ENCODE data around the gene PLD4. TPM values are rescaled to one million over a fixed set of nuclear protein-coding genes. Genes with fewer than 3 reads are reported as not detected.

The PLD4 gene
- total RNA-seq, 3 donors from 2014 or later: 0.38 to 2.2 (median 0.39) TPM

DNA sequence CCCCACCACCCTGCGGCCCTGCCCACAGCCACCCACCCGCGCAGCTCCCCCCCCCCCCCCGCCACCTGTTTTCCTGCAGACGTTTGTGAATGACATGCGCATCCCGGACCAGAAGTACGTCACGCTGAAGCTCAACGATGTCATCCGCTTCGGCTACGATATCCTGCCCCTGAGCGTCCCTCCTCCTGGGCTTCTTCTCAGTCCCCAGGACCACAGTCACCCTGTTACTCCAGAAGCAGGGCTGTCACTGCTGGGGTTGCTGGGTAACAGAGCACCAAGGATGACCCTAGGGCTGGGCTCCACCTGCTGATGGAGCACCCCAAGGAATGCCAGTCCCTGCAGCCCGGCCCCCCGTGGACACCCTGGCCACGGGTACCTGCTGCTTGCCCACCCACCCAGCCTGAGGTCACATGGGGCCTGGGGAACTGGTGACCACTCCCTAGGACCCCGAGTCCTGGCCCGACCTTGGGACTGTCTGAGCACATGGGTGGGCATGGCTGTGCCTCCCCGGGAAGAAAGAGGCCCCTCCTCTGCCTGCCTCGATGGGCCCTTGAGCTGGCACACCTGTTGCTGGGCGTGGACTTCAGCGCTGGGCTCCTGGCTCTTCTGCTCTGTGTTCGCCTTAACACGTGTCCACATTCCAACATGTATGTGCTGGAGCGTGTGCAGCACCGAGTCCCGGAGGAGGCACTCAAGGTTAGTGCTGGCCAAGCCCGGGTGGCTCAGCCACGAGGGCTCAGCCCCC is 46.7 kb upstream of the PLD4 start:
- ATAC-seq (no peak), DNase-seq (peak in 2 of 3 donors; percentile 29 to 43)
- TF ChIP-seq, protein P1, sequence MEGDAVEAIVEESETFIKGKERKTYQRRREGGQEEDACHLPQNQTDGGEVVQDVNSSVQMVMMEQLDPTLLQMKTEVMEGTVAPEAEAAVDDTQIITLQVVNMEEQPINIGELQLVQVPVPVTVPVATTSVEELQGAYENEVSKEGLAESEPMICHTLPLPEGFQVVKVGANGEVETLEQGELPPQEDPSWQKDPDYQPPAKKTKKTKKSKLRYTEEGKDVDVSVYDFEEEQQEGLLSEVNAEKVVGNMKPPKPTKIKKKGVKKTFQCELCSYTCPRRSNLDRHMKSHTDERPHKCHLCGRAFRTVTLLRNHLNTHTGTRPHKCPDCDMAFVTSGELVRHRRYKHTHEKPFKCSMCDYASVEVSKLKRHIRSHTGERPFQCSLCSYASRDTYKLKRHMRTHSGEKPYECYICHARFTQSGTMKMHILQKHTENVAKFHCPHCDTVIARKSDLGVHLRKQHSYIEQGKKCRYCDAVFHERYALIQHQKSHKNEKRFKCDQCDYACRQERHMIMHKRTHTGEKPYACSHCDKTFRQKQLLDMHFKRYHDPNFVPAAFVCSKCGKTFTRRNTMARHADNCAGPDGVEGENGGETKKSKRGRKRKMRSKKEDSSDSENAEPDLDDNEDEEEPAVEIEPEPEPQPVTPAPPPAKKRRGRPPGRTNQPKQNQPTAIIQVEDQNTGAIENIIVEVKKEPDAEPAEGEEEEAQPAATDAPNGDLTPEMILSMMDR (IDR thresholded peaks at IDR 0.05): no peak
- Histone ChIP-seq H3K9me3 (no peaks in the 10 kb centered on the region), H3K4me3 (no peak overlapping the region), H3K4me1 (ENCODE audit: low read depth) (no peaks in the 10 kb centered on the region), H3K36me3 (ENCODE audit: low read depth) (no peaks in the 10 kb centered on the region)
- intact Hi-C loops (cut with DNase I, micrococcal nuclease): no loop called here

DNA sequence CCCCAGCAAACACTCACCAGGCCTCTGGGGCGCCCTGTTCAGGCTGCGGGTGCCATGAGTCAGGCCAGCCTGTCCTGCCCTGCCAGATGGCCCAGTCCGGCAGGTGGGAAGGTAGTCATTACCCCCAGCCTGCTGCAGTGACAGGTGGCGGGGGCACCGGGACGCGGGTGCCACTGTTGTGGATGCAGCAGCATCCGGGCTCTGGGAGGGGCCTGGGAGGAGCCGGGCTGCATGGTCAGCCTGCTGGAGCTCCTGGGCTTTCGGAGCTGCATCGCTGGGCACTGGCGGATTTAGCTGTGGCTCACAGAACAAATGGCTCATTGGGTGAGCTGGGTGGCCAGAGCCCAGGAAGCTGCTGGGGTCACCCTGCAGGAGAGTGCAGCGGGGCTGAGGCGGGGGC is 46.1 kb upstream of the PLD4 start:
- Histone ChIP-seq H3K36me3 (ENCODE audit: low read depth) (no peaks in the 10 kb centered on the region), H3K4me1 (ENCODE audit: low read depth) (no peaks in the 10 kb centered on the region), H3K9me3 (no peaks in the 10 kb centered on the region), H3K4me3 (no peak overlapping the region)
- no peak for ATAC-seq
- intact Hi-C loops (cut with DNase I, micrococcal nuclease): no loop called here
- TF ChIP-seq, protein P1 (IDR thresholded peaks at IDR 0.05): no peak
- DNase-seq: peak in 1 of 3 donors; percentile 50

DNA sequence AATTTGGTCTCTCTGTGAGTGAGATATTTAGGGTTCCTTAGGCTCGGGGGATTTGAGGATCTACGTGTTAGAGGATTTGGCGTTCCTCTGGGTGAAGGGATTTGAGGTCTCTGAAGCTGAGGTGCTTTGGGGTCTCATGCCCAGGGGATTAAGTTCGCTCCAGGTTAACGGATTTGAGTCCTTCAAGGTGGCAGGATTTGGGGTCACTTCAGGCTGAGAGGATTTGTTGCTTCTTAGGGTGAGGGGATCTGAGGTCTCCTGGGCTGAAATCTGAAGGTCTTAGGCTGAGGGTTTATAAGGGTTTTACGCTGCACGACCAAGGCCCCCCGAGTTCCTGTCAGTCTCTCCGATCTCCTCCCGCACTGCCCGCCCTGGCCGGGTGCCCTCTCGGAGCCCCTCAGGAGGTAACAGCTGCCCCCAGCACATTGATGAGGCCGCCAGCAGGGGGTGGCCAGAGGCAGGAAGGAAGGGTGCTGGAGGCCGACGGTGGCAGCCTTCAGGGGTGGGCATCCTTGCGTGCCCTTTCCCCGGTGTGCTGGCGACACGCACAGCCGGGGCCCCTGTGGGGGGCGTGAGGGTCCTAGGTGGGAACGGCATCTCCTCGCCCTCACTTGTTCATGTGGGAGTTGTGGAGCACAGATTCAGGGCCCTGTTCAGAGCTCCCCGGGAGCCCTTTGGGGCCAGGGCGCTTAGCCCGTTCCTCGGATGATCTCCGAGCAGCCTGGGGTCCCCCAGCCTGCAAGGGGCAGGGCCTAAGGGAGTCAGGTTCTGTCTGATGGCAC is 45.3 kb upstream of the PLD4 start:
- H3K36me3 ChIP-seq (ENCODE audit: low read depth): no peaks in the 10 kb centered on the region
- H3K4me1 ChIP-seq (ENCODE audit: low read depth): no peaks in the 10 kb centered on the region
- ATAC-seq: no peak
- intact Hi-C loops (cut with DNase I, micrococcal nuclease): no loop called here
- H3K4me3 ChIP-seq: no peak overlapping the region
- peak in 2 of 3 donors; percentile 24 to 50 for DNase-seq
- TF ChIP-seq, protein P1 (IDR thresholded peaks at IDR 0.05): no peak
- no peaks in the 10 kb centered on the region for H3K9me3 ChIP-seq

DNA sequence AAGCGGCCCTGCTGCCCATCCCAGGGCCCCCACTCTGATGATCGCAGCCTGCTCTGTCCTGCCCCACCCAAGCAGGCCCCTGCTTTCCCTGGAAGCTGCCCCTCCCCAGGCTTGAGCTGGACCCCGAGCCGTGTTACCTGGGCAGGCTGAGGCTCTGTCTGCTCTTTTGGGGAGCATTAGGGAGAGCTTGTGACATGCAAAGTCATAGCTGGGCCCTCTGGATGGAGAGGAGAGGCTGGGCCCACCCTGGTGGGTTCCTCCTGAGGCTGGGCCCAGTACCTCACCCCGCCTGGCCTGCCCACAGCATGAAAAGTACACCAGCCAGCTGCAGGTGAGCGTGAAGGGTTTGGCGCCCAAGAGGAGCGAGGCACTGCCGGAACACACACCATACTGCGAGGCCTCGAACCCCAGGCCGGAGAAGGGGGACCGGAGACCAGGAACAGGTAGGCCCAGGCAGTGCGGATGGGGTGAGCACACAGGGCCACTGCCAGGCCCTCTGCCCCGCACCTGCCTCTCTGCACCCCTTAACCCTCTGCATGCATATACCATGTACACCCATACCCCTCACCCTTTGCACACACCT is 44.6 kb upstream of the PLD4 start:
- Histone ChIP-seq H3K4me3 (no peak overlapping the region), H3K36me3 (ENCODE audit: low read depth) (no peaks in the 10 kb centered on the region), H3K9me3 (no peaks in the 10 kb centered on the region), H3K4me1 (ENCODE audit: low read depth) (no peaks in the 10 kb centered on the region)
- ATAC-seq (no peak), DNase-seq (peak in 1 of 3 donors; percentile 23)
- intact Hi-C loops (cut with DNase I, micrococcal nuclease): no loop called here
- TF ChIP-seq, protein P1 (IDR thresholded peaks at IDR 0.05): no peak

DNA sequence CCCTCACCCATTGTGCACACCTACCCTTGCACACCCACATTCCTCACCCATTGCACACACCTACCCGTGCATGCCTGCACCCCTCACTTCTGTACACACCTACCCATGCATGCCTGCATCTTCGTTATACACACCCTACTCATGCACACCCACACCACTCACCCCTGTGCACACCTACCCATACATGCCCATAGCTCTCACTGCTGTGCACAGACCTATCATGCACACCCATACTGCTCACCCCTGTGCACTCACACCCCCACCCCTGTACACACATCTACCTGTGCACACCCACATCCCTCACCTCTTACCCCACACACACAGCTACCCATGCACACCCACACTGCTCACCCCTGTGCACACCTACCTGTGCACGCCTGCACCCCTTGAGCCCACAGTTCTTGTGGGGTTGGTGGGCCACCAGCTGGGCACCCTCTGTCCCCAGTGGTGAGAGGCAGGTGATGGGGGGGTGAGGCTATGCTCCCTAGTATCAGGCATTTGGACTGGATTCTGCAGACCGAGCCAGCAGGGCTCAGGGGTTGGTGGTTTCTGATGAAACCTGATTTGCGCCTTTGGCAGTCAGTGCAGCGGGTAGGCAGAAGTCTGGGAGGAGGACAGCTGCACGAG is 44.0 kb upstream of the PLD4 start:
- Histone ChIP-seq H3K36me3 (ENCODE audit: low read depth) (no peaks in the 10 kb centered on the region), H3K9me3 (no peaks in the 10 kb centered on the region), H3K4me1 (ENCODE audit: low read depth) (no peaks in the 10 kb centered on the region), H3K4me3 (no peak overlapping the region)
- DNase-seq (no peak), ATAC-seq (no peak)
- intact Hi-C loops (cut with DNase I, micrococcal nuclease): no loop called here
- TF ChIP-seq, protein P1 (IDR thresholded peaks at IDR 0.05): no peak

All from mucosa of descending colon (tissue), 3 donors.